ENCODE results near the gene PBX3. TPM values are rescaled to one million over a fixed set of nuclear protein-coding genes. Genes with fewer than 3 reads are reported as not detected.

Gene PBX3
- total RNA-seq, 1 experiment from 2014 or later: 7.7 TPM

DNA sequence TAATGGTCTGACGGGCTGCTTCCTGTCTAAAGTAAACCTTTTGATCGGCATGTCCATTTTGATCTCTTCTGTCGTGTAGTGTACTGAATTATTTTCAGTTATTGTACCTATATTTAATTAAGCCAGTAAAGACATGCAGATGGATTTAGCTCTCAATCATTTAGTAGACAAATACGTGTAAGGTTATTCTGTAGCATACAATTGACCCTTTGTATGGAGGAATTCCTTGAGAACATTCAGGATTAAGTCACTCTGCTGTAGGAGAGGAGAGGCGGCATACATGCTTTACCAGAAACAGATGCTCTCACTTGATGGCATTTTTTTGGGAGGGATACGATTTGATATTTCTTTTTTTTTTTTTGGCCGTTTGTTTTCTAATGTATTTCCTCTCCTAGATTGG, 141.0 kb downstream of the PBX3 start:
- Mint-ChIP-seq H3K27ac (ENCODE audit: unreplicated experiment) (no peak overlapping the region), H3K4me3 (ENCODE audit: unreplicated experiment) (no peak overlapping the region)

DNA sequence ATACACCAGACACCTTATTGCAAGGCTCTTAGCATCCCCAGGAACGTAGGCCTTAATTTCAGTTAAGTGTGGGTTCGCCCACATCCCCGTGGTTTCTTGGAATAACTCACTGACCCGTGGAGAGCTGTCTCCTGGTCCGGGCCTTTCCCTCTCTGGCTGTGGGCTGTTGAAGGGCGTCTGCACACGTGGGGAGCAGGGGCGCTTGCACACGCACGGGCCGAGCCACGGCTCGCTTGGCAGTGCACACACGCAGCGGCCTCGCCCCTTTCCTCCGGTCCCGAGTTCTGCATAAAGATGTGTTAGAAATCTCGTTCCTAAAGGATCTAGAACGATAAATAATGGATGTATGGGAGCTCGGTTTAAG, 141.9 kb downstream of the PBX3 start:
- Histone ChIP-seq H3K4me1 (no peaks in the 10 kb centered on the region), H3K9me3 (no peaks in the 10 kb centered on the region), H3K4me3 (ENCODE audit: low read depth, low read length) (peak overlapping the region; percentile 51), H3K27me3 (replicated peaks; ENCODE audit: control insufficient read depth, insufficient read depth, low read length) (no peaks in the 10 kb centered on the region), H3K36me3 (ENCODE audit: control insufficient read depth, insufficient read depth, low read length) (no peaks in the 10 kb centered on the region)
- BruUV-seq (replicated peaks): no TSS peak
- peak overlapping the region; percentile 62 for H3K4me3 Mint-ChIP-seq (ENCODE audit: unreplicated experiment)
- H3K9me3 Mint-ChIP-seq (ENCODE audit: unreplicated experiment): no peaks in the 10 kb centered on the region
- no peaks in the 10 kb centered on the region for H3K36me3 Mint-ChIP-seq (ENCODE audit: insufficient read depth, unreplicated experiment)
- DNase-seq: no peak
- ChIA-PET CTCF (interaction anchor here (0.7 kb wide), 1 partner anchor 309 kb away, joined by 3 read pairs; no protein-coding TSS in a partner anchor), POLR2A (no interaction called here)
- H3K27ac Mint-ChIP-seq (ENCODE audit: unreplicated experiment): no peak overlapping the region
- H3K4me1 Mint-ChIP-seq (ENCODE audit: low read depth, unreplicated experiment): peaks cover 6% of the 10 kb centered on the region
- intact Hi-C loops (cut with micrococcal nuclease; ENCODE audit: unreplicated experiment): no loop called here
- TF ChIP-seq, protein P1, sequence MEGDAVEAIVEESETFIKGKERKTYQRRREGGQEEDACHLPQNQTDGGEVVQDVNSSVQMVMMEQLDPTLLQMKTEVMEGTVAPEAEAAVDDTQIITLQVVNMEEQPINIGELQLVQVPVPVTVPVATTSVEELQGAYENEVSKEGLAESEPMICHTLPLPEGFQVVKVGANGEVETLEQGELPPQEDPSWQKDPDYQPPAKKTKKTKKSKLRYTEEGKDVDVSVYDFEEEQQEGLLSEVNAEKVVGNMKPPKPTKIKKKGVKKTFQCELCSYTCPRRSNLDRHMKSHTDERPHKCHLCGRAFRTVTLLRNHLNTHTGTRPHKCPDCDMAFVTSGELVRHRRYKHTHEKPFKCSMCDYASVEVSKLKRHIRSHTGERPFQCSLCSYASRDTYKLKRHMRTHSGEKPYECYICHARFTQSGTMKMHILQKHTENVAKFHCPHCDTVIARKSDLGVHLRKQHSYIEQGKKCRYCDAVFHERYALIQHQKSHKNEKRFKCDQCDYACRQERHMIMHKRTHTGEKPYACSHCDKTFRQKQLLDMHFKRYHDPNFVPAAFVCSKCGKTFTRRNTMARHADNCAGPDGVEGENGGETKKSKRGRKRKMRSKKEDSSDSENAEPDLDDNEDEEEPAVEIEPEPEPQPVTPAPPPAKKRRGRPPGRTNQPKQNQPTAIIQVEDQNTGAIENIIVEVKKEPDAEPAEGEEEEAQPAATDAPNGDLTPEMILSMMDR (IDR thresholded peaks at IDR 0.05; ENCODE audit: insufficient read depth in 1 of 2, low read depth in 1 of 2, low read length in 1 of 2, severe bottlenecking in 1 of 2, unreplicated experiment in 1 of 2): no peak
- peaks cover 5% of the 10 kb centered on the region for H3K27me3 Mint-ChIP-seq (ENCODE audit: insufficient read depth, unreplicated experiment)

More for the DNA sequence above, 141.0 kb downstream of the PBX3 start:
- ChIA-PET CTCF (no interaction called here), POLR2A (no interaction called here)
- no peaks in the 10 kb centered on the region for H3K27me3 ChIP-seq (replicated peaks; ENCODE audit: control insufficient read depth, insufficient read depth, low read length)
- Mint-ChIP-seq H3K36me3 (ENCODE audit: insufficient read depth, unreplicated experiment) (no peaks in the 10 kb centered on the region), H3K27me3 (ENCODE audit: insufficient read depth, unreplicated experiment) (peaks cover 10% of the 10 kb centered on the region), H3K4me1 (ENCODE audit: low read depth, unreplicated experiment) (peaks cover 6% of the 10 kb centered on the region), H3K9me3 (ENCODE audit: unreplicated experiment) (no peaks in the 10 kb centered on the region)
- DNase-seq: no peak
- TF ChIP-seq, protein P1 (IDR thresholded peaks at IDR 0.05; ENCODE audit: insufficient read depth in 1 of 2, low read depth in 1 of 2, low read length in 1 of 2, severe bottlenecking in 1 of 2, unreplicated experiment in 1 of 2): no peak
- no peaks in the 10 kb centered on the region for H3K9me3 ChIP-seq
- H3K4me1 ChIP-seq: no peaks in the 10 kb centered on the region
- BruUV-seq (replicated peaks): no TSS peak
- H3K36me3 ChIP-seq (ENCODE audit: control insufficient read depth, insufficient read depth, low read length): no peaks in the 10 kb centered on the region
- H3K4me3 ChIP-seq (ENCODE audit: low read depth, low read length): no peak overlapping the region
- intact Hi-C loops (cut with micrococcal nuclease; ENCODE audit: unreplicated experiment): no loop called here

DNA sequence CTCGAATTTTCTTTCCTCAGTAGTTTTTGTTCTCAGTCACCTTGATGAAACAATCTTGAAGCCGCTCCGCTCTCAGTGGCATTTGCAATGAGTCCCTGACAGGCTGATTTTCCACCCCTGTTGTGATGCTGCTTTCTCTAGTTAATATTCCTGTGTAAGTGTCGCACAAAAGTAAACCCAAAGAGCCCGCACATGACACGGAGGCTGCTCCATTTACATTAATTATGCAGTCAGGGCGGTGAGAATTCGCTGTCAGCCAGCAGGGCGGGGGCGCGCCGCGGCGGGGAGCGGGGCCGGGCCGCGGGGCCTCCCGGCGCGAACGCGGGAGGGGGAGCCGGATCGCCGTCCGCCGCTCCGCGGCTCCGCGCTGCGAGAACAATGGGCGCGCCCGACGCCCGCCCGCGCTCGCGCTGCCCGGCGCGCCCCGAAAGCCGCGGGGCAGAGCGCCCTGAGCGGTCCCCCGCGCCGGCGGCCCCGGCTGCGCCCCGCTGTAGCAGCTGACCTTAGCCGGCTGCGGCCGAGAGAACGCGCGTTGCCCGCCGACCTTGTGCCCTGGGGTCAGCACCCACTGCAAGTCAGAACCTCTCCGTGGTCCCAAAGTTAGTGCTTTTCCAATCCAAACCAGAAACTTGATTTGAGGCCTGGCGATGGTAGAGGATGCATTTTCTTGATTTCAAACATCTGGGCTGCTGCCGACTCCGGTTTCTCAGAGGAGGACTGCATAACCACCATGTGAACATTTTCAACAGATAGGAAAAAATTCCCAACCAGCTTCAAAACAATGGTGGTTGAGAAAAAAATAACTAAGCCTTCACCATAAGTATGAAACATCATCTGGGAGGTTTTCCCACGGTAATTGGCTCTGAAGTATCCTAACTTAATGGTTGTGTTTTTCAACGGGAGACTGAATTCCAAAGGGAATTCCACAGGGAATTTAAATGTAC, 142.6 kb downstream of the PBX3 start:
- Histone ChIP-seq H3K4me1 (no peaks in the 10 kb centered on the region), H3K4me3 (ENCODE audit: low read depth, low read length) (peak overlapping the region; percentile 51), H3K36me3 (ENCODE audit: control insufficient read depth, insufficient read depth, low read length) (no peaks in the 10 kb centered on the region), H3K9me3 (no peaks in the 10 kb centered on the region), H3K27me3 (replicated peaks; ENCODE audit: control insufficient read depth, insufficient read depth, low read length) (no peaks in the 10 kb centered on the region)
- CTCF ChIA-PET: interaction anchor here (0.7 kb wide), 1 partner anchor 309 kb away, joined by 3 read pairs; no protein-coding TSS in a partner anchor
- no TSS peak for BruUV-seq (replicated peaks)
- Mint-ChIP-seq H3K27me3 (ENCODE audit: insufficient read depth, unreplicated experiment) (peaks cover 8% of the 10 kb centered on the region), H3K36me3 (ENCODE audit: insufficient read depth, unreplicated experiment) (no peaks in the 10 kb centered on the region), H3K9me3 (ENCODE audit: unreplicated experiment) (no peaks in the 10 kb centered on the region), H3K4me1 (ENCODE audit: low read depth, unreplicated experiment) (peaks cover 6% of the 10 kb centered on the region), H3K4me3 (ENCODE audit: unreplicated experiment) (peak overlapping the region; percentile 62), H3K27ac (ENCODE audit: unreplicated experiment) (no peak overlapping the region)
- POLR2A ChIA-PET: no interaction called here
- TF ChIP-seq, protein P1 (IDR thresholded peaks at IDR 0.05; ENCODE audit: insufficient read depth in 1 of 2, low read depth in 1 of 2, low read length in 1 of 2, severe bottlenecking in 1 of 2, unreplicated experiment in 1 of 2): no peak
- intact Hi-C loops (cut with micrococcal nuclease; ENCODE audit: unreplicated experiment): no loop called here
- peak; percentile 34 to 41 for DNase-seq

Data from Caco-2 (cell line).